HEK293 (cell line): Measurements from ENCODE around the gene KRT15.

Experiments
- ATF2 ChIP-seq: fragments of 450-650 bp; formaldehyde crosslinking; IDR thresholded peaks from 2 replicates; pipeline ENCODE4 v1.5.1; 2016; ENCODE audit warnings: missing biosample characterization, missing genetic modification characterization, low read depth
- GLIS2 ChIP-seq: fragments of 450-650 bp; formaldehyde crosslinking; IDR thresholded peaks from 2 replicates; pipeline ENCODE4 v1.5.1; 2016; ENCODE audit warnings: missing biosample characterization, missing genetic modification characterization
- HIC1 ChIP-seq: fragments of 450-650 bp; formaldehyde crosslinking; IDR thresholded peaks from 2 replicates; pipeline ENCODE4 v1.5.1; 2016; ENCODE audit warnings: missing biosample characterization, missing genetic modification characterization
- SETDB1 ChIP-seq: IDR thresholded peaks from one replicate; pipeline ENCODE4 v1.6.1; 2017; ENCODE audit warnings: mild to moderate bottlenecking, low read length, moderate library complexity, mixed read lengths; ENCODE audit not compliant: insufficient read length
- ZBTB10 ChIP-seq: fragments of 450-650 bp; formaldehyde crosslinking; IDR thresholded peaks from 2 replicates; pipeline ENCODE4 v1.5.1; 2016; ENCODE audit warnings: missing biosample characterization, missing genetic modification characterization
- ZFP37 ChIP-seq: fragments of 450-650 bp; formaldehyde crosslinking; IDR thresholded peaks from 2 replicates; pipeline ENCODE4 v1.5.1; 2016; ENCODE audit warnings: missing biosample characterization, missing genetic modification characterization
- ZFP41 ChIP-seq: fragments of 450-650 bp; formaldehyde crosslinking; IDR thresholded peaks from 2 replicates; pipeline ENCODE4 v1.5.1; 2016; ENCODE audit warnings: missing biosample characterization, missing genetic modification characterization, borderline replicate concordance
- ZIC2 ChIP-seq: fragments of 450-650 bp; formaldehyde crosslinking; IDR thresholded peaks from 2 replicates; pipeline ENCODE4 v1.5.1; 2016; ENCODE audit warnings: missing biosample characterization, missing genetic modification characterization
- ZNF18 ChIP-seq: fragments of 450-650 bp; formaldehyde crosslinking; IDR thresholded peaks from 2 replicates; pipeline ENCODE4 v1.5.1; 2016; ENCODE audit warnings: missing biosample characterization, missing genetic modification characterization
- ZNF24 ChIP-seq: fragments of 450-650 bp; formaldehyde crosslinking; IDR thresholded peaks from 2 replicates; pipeline ENCODE4 v1.5.1; 2016; ENCODE audit warnings: missing biosample characterization, missing genetic modification characterization
- ZNF274 ChIP-seq, 2 experiments: fragments of 200-500 bp in 1 of 2; fragments of 450-650 bp in 1 of 2; sonication (Bioruptor generic) in 1 of 2; formaldehyde crosslinking in 1 of 2; IDR thresholded peaks; 2 replicates each; pipeline versions ENCODE4 v1.5.1 to v1.6.1; 2014 to 2016; ENCODE audit warnings: borderline replicate concordance in 1 of 2, inconsistent platforms in 1 of 2, low read length in 1 of 2, missing biosample characterization in 1 of 2, missing genetic modification characterization in 1 of 2
- ZNF335 ChIP-seq: fragments of 450-650 bp; formaldehyde crosslinking; conservative IDR thresholded peaks from 2 replicates; pipeline ENCODE4 v1.5.1; 2016; ENCODE audit warnings: missing biosample characterization, missing genetic modification characterization
- ZNF362 ChIP-seq: fragments of 450-650 bp; formaldehyde crosslinking; IDR thresholded peaks from 2 replicates; pipeline ENCODE4 v1.5.1; 2016; ENCODE audit warnings: missing biosample characterization, missing genetic modification characterization
- ZNF391 ChIP-seq: fragments of 450-650 bp; formaldehyde crosslinking; IDR thresholded peaks from 2 replicates; pipeline ENCODE4 v1.5.1; 2016; ENCODE audit warnings: low read depth, missing biosample characterization, missing genetic modification characterization, borderline replicate concordance
- ZNF394 ChIP-seq: fragments of 450-650 bp; formaldehyde crosslinking; IDR thresholded peaks from 2 replicates; pipeline ENCODE4 v1.5.1; 2016; ENCODE audit warnings: missing biosample characterization, missing genetic modification characterization, mild to moderate bottlenecking, moderate library complexity, borderline replicate concordance
- ZNF404 ChIP-seq: fragments of 450-650 bp; formaldehyde crosslinking; IDR thresholded peaks from 2 replicates; pipeline ENCODE4 v1.5.1; 2017; ENCODE audit warnings: missing biosample characterization, missing genetic modification characterization
- ZNF423 ChIP-seq: fragments of 450-650 bp; formaldehyde crosslinking; IDR thresholded peaks from 2 replicates; pipeline ENCODE4 v1.5.1; 2016; ENCODE audit warnings: missing biosample characterization, missing genetic modification characterization
- ZNF513 ChIP-seq: fragments of 450-650 bp; IDR thresholded peaks from 2 replicates; pipeline ENCODE4 v1.5.1; 2018; ENCODE audit warnings: missing biosample characterization, missing genetic modification characterization
- ZNF549 ChIP-seq: fragments of 450-650 bp; IDR thresholded peaks from 2 replicates; pipeline ENCODE4 v1.5.1; 2018; ENCODE audit warnings: missing biosample characterization, missing genetic modification characterization, mild to moderate bottlenecking, inconsistent platforms, moderate library complexity
- ZNF658 ChIP-seq: fragments of 450-650 bp; formaldehyde crosslinking; IDR thresholded peaks from 2 replicates; pipeline ENCODE4; 2016; ENCODE audit warnings: missing biosample characterization, missing genetic modification characterization
- ZNF777 ChIP-seq: fragments of 450-650 bp; formaldehyde crosslinking; IDR thresholded peaks from 2 replicates; pipeline ENCODE4 v1.5.1; 2017; ENCODE audit warnings: missing biosample characterization, missing genetic modification characterization, borderline replicate concordance
- ZNF837 ChIP-seq: fragments of 450-650 bp; formaldehyde crosslinking; IDR thresholded peaks from 2 replicates; pipeline ENCODE4 v1.5.1; 2016; ENCODE audit warnings: missing biosample characterization, missing genetic modification characterization
- ZNF843 ChIP-seq: fragments of 450-650 bp; formaldehyde crosslinking; IDR thresholded peaks from 2 replicates; pipeline ENCODE4 v1.5.1; 2016; ENCODE audit warnings: missing biosample characterization, missing genetic modification characterization
- ZSCAN18 ChIP-seq: fragments of 450-650 bp; formaldehyde crosslinking; IDR thresholded peaks from 2 replicates; pipeline ENCODE4 v1.5.1; 2016; ENCODE audit warnings: missing biosample characterization, missing genetic modification characterization
- ZSCAN4 ChIP-seq: fragments of 450-650 bp; formaldehyde crosslinking; IDR thresholded peaks from 2 replicates; pipeline ENCODE4 v1.5.1; 2017; ENCODE audit warnings: missing biosample characterization, missing genetic modification characterization
- ZXDB ChIP-seq: fragments of 450-650 bp; formaldehyde crosslinking; IDR thresholded peaks from 2 replicates; pipeline ENCODE4 v1.5.1; 2016; ENCODE audit warnings: missing biosample characterization, missing genetic modification characterization

KRT15 gene

GRCh38 chr17:41513168-41513547 lies 5.5 kb downstream of the KRT15 start (continued):
- TF ChIP-seq HIC1 (tag by site-specific recombination), result no peak
- no peak for TF ChIP-seq ZNF658 (tag by site-specific recombination)
- TF ChIP-seq ZNF549 (tag by site-specific recombination), result no peak
- TF ChIP-seq SETDB1, result no peak
- 0 out of 2 replicates have a peak, but pooled peaks have one; percentile 31 for TF ChIP-seq ZSCAN4
- no peak for TF ChIP-seq ZNF837
- no peak for TF ChIP-seq ZXDB (tag by site-specific recombination)
- TF ChIP-seq ZSCAN18 (tag by site-specific recombination), result no peak
- peak; percentile 75 for TF ChIP-seq ZNF335 (tag by site-specific recombination)
- TF ChIP-seq ZNF362 (tag by site-specific recombination), result no peak
- TF ChIP-seq ZNF274 (IDR thresholded peaks at IDR 0.05; ENCODE audit: low read length), result no peak
- no peak for TF ChIP-seq ZNF274 (tag by site-specific recombination; IDR thresholded peaks at IDR 0.05; ENCODE audit: borderline replicate concordance)
- TF ChIP-seq ZNF513 (tag by site-specific recombination), result no peak
- no peak for TF ChIP-seq ZNF777 (tag by site-specific recombination)
- no peak for TF ChIP-seq ZNF391 (tag by site-specific recombination)
- TF ChIP-seq ZNF423, result peak; percentile 97
- peak; percentile 91 for TF ChIP-seq ZNF843 (tag by site-specific recombination)
- TF ChIP-seq ZNF404, result no peak
- TF ChIP-seq GLIS2 (tag by site-specific recombination), result peak; percentile 60
- no peak for TF ChIP-seq ZFP37 (tag by site-specific recombination)
- peak; percentile 93 for TF ChIP-seq ATF2
- peak; percentile 64; the same call in 1 of the 2 replicates for TF ChIP-seq ZNF18 (tag by site-specific recombination)
- peak; percentile 59; the same call in 1 of the 2 replicates for TF ChIP-seq ZBTB10 (tag by site-specific recombination)
- TF ChIP-seq ZNF24 (tag by site-specific recombination), result peak; percentile 82; the same call in 1 of the 2 replicates
- peak; percentile 95 for TF ChIP-seq ZIC2 (tag by site-specific recombination)
- TF ChIP-seq ZNF394, result no peak; the same call in 1 of the 2 replicates
- TF ChIP-seq ZFP41 (tag by site-specific recombination), result no peak
